ENCODE data around the gene FAS. TPM values are rescaled to one million over a fixed set of nuclear protein-coding genes. Genes with fewer than 3 reads are reported as not detected.
A peak's percentile ranks its signal among the peaks of the same experiment; 100 is the strongest.

The FAS gene
- polyA plus RNA-seq, 1 of the 3 experiments (the other 2 are of a cell fraction), result 31.5 TPM

GRCh38 chr10:89002226-89002978 lies 11.8 kb downstream of the FAS start:
- no peak overlapping the region for H3K4me2 ChIP-seq
- TF ChIP-seq MXI1 (IDR thresholded peaks at IDR 0.05; ENCODE audit: low read depth, low read length) (no peak), TCF12 (IDR thresholded peaks at IDR 0.05) (no peak), GABPA (IDR thresholded peaks at IDR 0.05; ENCODE audit: low read depth) (no peak), EZH2phosphoT487 (IDR thresholded peaks at IDR 0.05; ENCODE audit: borderline replicate concordance, low read depth) (no peak), FOXJ3 (CRISPR knock-in tag; IDR thresholded peaks at IDR 0.05) (no peak), SIN3A (IDR thresholded peaks at IDR 0.05; ENCODE audit: borderline replicate concordance, low read depth, low read length) (no peak), YY1 (IDR thresholded peaks at IDR 0.05; ENCODE audit: low read depth) (no peak), FOSL2 (IDR thresholded peaks at IDR 0.05; ENCODE audit: borderline replicate concordance, low read depth) (no peak), TEAD4 (IDR thresholded peaks at IDR 0.05; ENCODE audit: borderline replicate concordance, insufficient read depth) (no peak), SMC3 (IDR thresholded peaks at IDR 0.05; ENCODE audit: low read depth, low read length) (no peak)
- TF ChIP-seq, protein P1, sequence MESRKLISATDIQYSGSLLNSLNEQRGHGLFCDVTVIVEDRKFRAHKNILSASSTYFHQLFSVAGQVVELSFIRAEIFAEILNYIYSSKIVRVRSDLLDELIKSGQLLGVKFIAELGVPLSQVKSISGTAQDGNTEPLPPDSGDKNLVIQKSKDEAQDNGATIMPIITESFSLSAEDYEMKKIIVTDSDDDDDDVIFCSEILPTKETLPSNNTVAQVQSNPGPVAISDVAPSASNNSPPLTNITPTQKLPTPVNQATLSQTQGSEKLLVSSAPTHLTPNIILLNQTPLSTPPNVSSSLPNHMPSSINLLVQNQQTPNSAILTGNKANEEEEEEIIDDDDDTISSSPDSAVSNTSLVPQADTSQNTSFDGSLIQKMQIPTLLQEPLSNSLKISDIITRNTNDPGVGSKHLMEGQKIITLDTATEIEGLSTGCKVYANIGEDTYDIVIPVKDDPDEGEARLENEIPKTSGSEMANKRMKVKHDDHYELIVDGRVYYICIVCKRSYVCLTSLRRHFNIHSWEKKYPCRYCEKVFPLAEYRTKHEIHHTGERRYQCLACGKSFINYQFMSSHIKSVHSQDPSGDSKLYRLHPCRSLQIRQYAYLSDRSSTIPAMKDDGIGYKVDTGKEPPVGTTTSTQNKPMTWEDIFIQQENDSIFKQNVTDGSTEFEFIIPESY (IDR thresholded peaks at IDR 0.05; ENCODE audit: borderline replicate concordance, low read depth), result no peak
- TF ChIP-seq, protein P2, sequence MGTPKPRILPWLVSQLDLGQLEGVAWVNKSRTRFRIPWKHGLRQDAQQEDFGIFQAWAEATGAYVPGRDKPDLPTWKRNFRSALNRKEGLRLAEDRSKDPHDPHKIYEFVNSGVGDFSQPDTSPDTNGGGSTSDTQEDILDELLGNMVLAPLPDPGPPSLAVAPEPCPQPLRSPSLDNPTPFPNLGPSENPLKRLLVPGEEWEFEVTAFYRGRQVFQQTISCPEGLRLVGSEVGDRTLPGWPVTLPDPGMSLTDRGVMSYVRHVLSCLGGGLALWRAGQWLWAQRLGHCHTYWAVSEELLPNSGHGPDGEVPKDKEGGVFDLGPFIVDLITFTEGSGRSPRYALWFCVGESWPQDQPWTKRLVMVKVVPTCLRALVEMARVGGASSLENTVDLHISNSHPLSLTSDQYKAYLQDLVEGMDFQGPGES (IDR thresholded peaks at IDR 0.05; ENCODE audit: low read depth, low read length), result no peak
- no peak overlapping the region for H3K4me3 ChIP-seq (ENCODE audit: low read depth in 2 of 2, low read length in 1 of 2)
- ChIA-PET CTCF (no interaction called here), POLR2A (no interaction called here)
- peaks cover 3 to 20% of the 10 kb centered on the region in 2 experiments; a peak in 2 of 4 replicates for H3K4me1 ChIP-seq (ENCODE audit: control insufficient read depth in 1 of 2, insufficient read depth in 2 of 2, low read depth in 1 of 2, low read length in 1 of 2)
- H3K9ac ChIP-seq, result no peak overlapping the region
- no peak overlapping the region for H2AFZ ChIP-seq (ENCODE audit: low read depth)
- H3K9me2 ChIP-seq, result no peaks in the 10 kb centered on the region
- H3K27ac ChIP-seq (ENCODE audit: low read depth in 2 of 2, low read length in 1 of 2), result peak overlapping the region in 1 of 2 experiments; percentile 40; a peak in 1 of 4 replicates
- H3K27me3 ChIP-seq (ENCODE audit: insufficient read depth), result no peaks in the 10 kb centered on the region
- DNase-seq, result no peak
- peaks cover 15% of the 10 kb centered on the region for H3F3A ChIP-seq (replicated peaks; ENCODE audit: insufficient read depth)
- no peaks in the 10 kb centered on the region for H4K20me1 ChIP-seq (ENCODE audit: insufficient read depth)
- H3K9me3 ChIP-seq, result no peaks in the 10 kb centered on the region
- H3K36me3 ChIP-seq (replicated peaks in 1 of 2; ENCODE audit: control insufficient read depth in 1 of 2, insufficient read depth in 2 of 2, low read length in 1 of 2), result peaks cover 12 to 15% of the 10 kb centered on the region in 2 experiments
- peaks cover 43% of the 10 kb centered on the region; the same call in 1 of the 2 replicates for H3K79me2 ChIP-seq (ENCODE audit: insufficient read depth)
- 90% methylated on average over 4 of the region's 4 CpGs for WGBS (ENCODE audit: low lambda C conversion rate)

GRCh38 chr10:89003344-89003743 lies 12.7 kb downstream of the FAS start:
- ChIA-PET CTCF (interaction anchor here (0.6 to 1.0 kb wide), 4 partner anchors 16 to 214 kb away, joined by 3 to 7 read pairs (median 3); no protein-coding TSS in a partner anchor), POLR2A (no interaction called here)
- Histone ChIP-seq H3K4me1 (ENCODE audit: control insufficient read depth in 1 of 2, insufficient read depth in 2 of 2, low read depth in 1 of 2, low read length in 1 of 2) (peaks cover 3 to 19% of the 10 kb centered on the region in 2 experiments; a peak in 2 of 4 replicates), H3F3A (replicated peaks; ENCODE audit: insufficient read depth) (peaks cover 15% of the 10 kb centered on the region), H4K20me1 (ENCODE audit: insufficient read depth) (no peaks in the 10 kb centered on the region), H3K27ac (ENCODE audit: low read depth in 2 of 2, low read length in 1 of 2) (peak overlapping the region in 1 of 2 experiments; percentile 40; a peak in 3 of 4 replicates), H3K9me3 (no peaks in the 10 kb centered on the region), H3K9me2 (no peaks in the 10 kb centered on the region), H3K27me3 (ENCODE audit: insufficient read depth) (no peaks in the 10 kb centered on the region), H3K36me3 (replicated peaks in 1 of 2; ENCODE audit: control insufficient read depth in 1 of 2, insufficient read depth in 2 of 2, low read length in 1 of 2) (peaks cover 19 to 21% of the 10 kb centered on the region in 2 experiments), H2AFZ (ENCODE audit: low read depth) (no peak overlapping the region), H3K4me3 (ENCODE audit: low read depth in 2 of 2, low read length in 1 of 2) (no peak overlapping the region), H3K4me2 (no peak overlapping the region), H3K79me2 (ENCODE audit: insufficient read depth) (peaks cover 34% of the 10 kb centered on the region; the same call in 1 of the 2 replicates), H3K9ac (no peak overlapping the region)
- WGBS (ENCODE audit: low lambda C conversion rate), result 56% methylated on average over 2 of the region's 2 CpGs
- TF ChIP-seq RAD21 (IDR thresholded peaks at IDR 0.05; ENCODE audit: low read length), result no peak
- no peak for TF ChIP-seq SMC3 (IDR thresholded peaks at IDR 0.05; ENCODE audit: low read depth, low read length)
- peak; percentile 55 for TF ChIP-seq JUND (IDR thresholded peaks at IDR 0.05)
- no peak for TF ChIP-seq NFIC (IDR thresholded peaks at IDR 0.05; ENCODE audit: borderline replicate concordance)
- no peak for TF ChIP-seq TEAD4 (IDR thresholded peaks at IDR 0.05; ENCODE audit: borderline replicate concordance, insufficient read depth)
- no peak for TF ChIP-seq NRF1 (IDR thresholded peaks at IDR 0.05; ENCODE audit: low read depth, low read length)
- TF ChIP-seq, protein P3, sequence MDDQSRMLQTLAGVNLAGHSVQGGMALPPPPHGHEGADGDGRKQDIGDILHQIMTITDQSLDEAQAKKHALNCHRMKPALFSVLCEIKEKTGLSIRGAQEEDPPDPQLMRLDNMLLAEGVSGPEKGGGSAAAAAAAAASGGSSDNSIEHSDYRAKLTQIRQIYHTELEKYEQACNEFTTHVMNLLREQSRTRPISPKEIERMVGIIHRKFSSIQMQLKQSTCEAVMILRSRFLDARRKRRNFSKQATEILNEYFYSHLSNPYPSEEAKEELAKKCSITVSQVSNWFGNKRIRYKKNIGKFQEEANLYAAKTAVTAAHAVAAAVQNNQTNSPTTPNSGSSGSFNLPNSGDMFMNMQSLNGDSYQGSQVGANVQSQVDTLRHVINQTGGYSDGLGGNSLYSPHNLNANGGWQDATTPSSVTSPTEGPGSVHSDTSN (IDR thresholded peaks at IDR 0.05), result peak; percentile 90
- TF ChIP-seq, protein P4, sequence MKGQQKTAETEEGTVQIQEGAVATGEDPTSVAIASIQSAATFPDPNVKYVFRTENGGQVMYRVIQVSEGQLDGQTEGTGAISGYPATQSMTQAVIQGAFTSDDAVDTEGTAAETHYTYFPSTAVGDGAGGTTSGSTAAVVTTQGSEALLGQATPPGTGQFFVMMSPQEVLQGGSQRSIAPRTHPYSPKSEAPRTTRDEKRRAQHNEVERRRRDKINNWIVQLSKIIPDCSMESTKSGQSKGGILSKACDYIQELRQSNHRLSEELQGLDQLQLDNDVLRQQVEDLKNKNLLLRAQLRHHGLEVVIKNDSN (IDR thresholded peaks at IDR 0.05; ENCODE audit: borderline replicate concordance, low read depth), result no peak
- TF ChIP-seq GABPA (IDR thresholded peaks at IDR 0.05; ENCODE audit: low read depth), result no peak
- TF ChIP-seq RCOR1 (IDR thresholded peaks at IDR 0.05; ENCODE audit: low read length), result no peak
- TF ChIP-seq POLR2AphosphoS5 (IDR thresholded peaks at IDR 0.05; ENCODE audit: low read depth, low read length), result no peak
- TF ChIP-seq FOSL2 (IDR thresholded peaks at IDR 0.05; ENCODE audit: borderline replicate concordance, low read depth), result peak; percentile 57; the same call in 1 of the 2 replicates
- TF ChIP-seq TCF12 (IDR thresholded peaks at IDR 0.05), result peak; percentile 32; the same call in 1 of the 2 replicates
- DNase-seq, result no peak
